ENCODE data around the gene ZNF768. TPM values are rescaled to one million over a fixed set of nuclear protein-coding genes. Genes with fewer than 3 reads are reported as not detected.

Gene ZNF768
- total and polyA plus RNA-seq, 2 of the 13 experiments (the other 11 are each of a cell fraction or from before 2014, with no cell fraction given), result 26.7 to 34.4 TPM

- TF ChIP-seq ZNF367 (CRISPR knock-in tag; IDR thresholded peaks at IDR 0.05; ENCODE audit: borderline replicate concordance) (no peak), MED1 (CRISPR knock-in tag; IDR thresholded peaks at IDR 0.05) (peak; percentile 49), FOXP1 (IDR thresholded peaks at IDR 0.05) (no peak), FOXP1 (CRISPR knock-in tag; IDR thresholded peaks at IDR 0.05) (no peak), HIC2 (CRISPR knock-in tag; IDR thresholded peaks at IDR 0.05; ENCODE audit: low read depth) (no peak), ARNTL (CRISPR knock-in tag; IDR thresholded peaks at IDR 0.05) (peak; percentile 18; the same call in 1 of the 2 replicates), ZSCAN22 (CRISPR knock-in tag; IDR thresholded peaks at IDR 0.05) (no peak), ASH2L (IDR thresholded peaks at IDR 0.05; ENCODE audit: insufficient read length, low read depth, low read length) (peak; percentile 90), SMYD3 (CRISPR knock-in tag; IDR thresholded peaks at IDR 0.05) (peak; percentile 82), RBAK (CRISPR knock-in tag; IDR thresholded peaks at IDR 0.05) (peak; percentile 45; the same call in 1 of the 2 replicates), CHD2 (IDR thresholded peaks at IDR 0.05; ENCODE audit: low read depth, low read length) (0 out of 2 replicates have a peak, but pooled peaks have one; percentile 38), ZNF709 (CRISPR knock-in tag; IDR thresholded peaks at IDR 0.05) (peak; percentile 66; the same call in 1 of the 2 replicates), FOXK1 (CRISPR knock-in tag; IDR thresholded peaks at IDR 0.05; ENCODE audit: borderline replicate concordance, low read depth) (peak; percentile 91; the same call in 1 of the 2 replicates), SRF (IDR thresholded peaks at IDR 0.05; ENCODE audit: low read depth, low read length) (no peak), SNAPC4 (CRISPR knock-in tag; IDR thresholded peaks at IDR 0.05) (no peak), ZNF552 (CRISPR knock-in tag; IDR thresholded peaks at IDR 0.05; ENCODE audit: borderline replicate concordance) (no peak), ZNF724P (CRISPR knock-in tag; IDR thresholded peaks at IDR 0.05; ENCODE audit: borderline replicate concordance) (peak; percentile 45; the same call in 1 of the 2 replicates), SRSF9 (IDR thresholded peaks at IDR 0.05; ENCODE audit: borderline replicate concordance, insufficient read depth, low read depth, low read length, poor library complexity, severe bottlenecking) (no peak), KLF12 (CRISPR knock-in tag; IDR thresholded peaks at IDR 0.05; ENCODE audit: borderline replicate concordance) (peak; percentile 33; the same call in 1 of the 2 replicates), MED8 (CRISPR knock-in tag; IDR thresholded peaks at IDR 0.05; ENCODE audit: insufficient replicate concordance) (peak; percentile 32)
Measured at GRCh38 chr16:30571445-30572322, 45.3 kb upstream of the ZNF768 start, which contains the start of gene ZNF688 (continued).

All from HepG2 (cell line).